ENCODE data around the gene PPDPF. TPM values are rescaled to one million over a fixed set of nuclear protein-coding genes. Genes with fewer than 3 reads are reported as not detected.

The PPDPF gene
- polyA plus RNA-seq, 2 of the 4 experiments (the other 2 are of a cell fraction), result 7.7 to 217 TPM

DNA sequence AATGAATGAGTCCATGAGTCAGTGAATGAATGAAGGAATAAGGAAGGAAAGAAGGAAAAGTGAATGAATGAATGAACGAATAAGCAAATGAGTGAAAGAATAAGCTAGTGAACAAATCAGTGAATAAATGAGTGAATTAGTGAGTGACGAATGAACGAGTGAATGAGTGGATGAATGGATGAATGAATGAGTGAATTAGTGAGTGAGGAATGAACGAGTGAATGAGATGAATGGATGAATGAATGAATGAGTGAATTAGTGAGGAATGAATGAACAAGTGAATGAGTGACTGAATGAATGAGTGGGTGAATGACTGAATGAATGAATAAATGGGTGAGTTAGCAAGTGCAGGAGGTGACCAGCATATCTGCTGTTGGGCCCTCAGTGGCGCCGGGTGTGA, 23.2 kb downstream of the PPDPF start:
- Histone ChIP-seq H3K27ac (no peak overlapping the region), H3K4me2 (no peak overlapping the region), H3K4me1 (peaks cover 14% of the 10 kb centered on the region), H3K9me3 (no peaks in the 10 kb centered on the region), H3K4me3 (no peak overlapping the region)
- ATAC-seq, result no peak
- no peak for DNase-seq (ENCODE audit: low read depth in 1 of 2, low spot score in 1 of 2)
- ChIA-PET POLR2A (interaction anchor here (0.6 kb wide), 1 partner anchor 407 kb away, joined by 5 read pairs; no protein-coding TSS in a partner anchor), CTCF (interaction anchor here (1.3 kb wide), 1 partner anchor 320 kb away, joined by 3 read pairs; no protein-coding TSS in a partner anchor)
- no peak for FAIRE-seq
- TF ChIP-seq GATA3 (IDR thresholded peaks at IDR 0.05; ENCODE audit: borderline replicate concordance) (no peak), MAFK (IDR thresholded peaks at IDR 0.05; ENCODE audit: partially characterized antibody) (no peak), ZFP36 (IDR thresholded peaks at IDR 0.05; ENCODE audit: borderline replicate concordance, partially characterized antibody) (no peak), SMC3 (IDR thresholded peaks at IDR 0.05) (no peak)
- 83% methylated on average over 6 of the region's 6 CpGs for WGBS (ENCODE audit: missing lambda C conversion rate)

DNA sequence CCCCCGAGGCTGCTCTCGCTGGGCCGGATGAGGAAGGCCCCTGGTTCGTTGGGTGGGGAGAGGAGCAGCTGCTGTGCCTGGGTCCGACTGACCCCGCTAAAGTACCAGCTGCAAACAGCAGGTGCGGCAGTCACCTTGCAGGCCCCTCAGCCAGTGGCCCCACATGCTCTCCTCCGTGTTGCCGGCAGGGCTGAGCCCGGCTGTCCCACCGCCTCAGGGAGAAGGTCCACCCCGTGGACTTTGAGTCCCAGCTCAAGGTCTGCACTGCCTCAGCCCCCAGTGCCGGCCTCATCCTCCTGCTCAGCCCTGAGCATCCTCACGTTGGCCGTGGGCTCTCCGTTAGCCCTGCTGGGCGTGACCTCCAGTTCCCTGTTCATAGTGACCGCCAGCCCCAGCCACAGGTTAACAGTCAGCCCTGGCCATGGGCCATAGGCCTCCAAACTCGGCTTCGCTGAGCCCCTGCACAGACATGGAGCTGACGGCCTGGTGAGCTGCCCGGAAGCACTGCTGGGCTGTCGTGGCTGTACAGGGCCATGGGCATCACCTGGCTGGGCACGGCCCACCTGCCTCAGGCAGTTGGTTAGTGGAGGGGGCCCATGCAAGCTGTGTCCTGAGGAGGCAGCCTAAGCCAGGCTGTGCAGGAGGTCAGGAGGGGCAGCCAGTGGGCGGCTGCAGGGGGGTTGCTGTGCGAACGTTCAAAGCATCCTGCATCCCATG, 23.8 kb downstream of the PPDPF start:
- no peak for DNase-seq (ENCODE audit: low read depth in 1 of 2, low spot score in 1 of 2)
- Histone ChIP-seq H3K4me2 (no peak overlapping the region), H3K4me1 (peaks cover 11% of the 10 kb centered on the region), H3K4me3 (no peak overlapping the region), H3K27ac (peak overlapping the region in 1 of 2 experiments; percentile 66; a peak in 1 of 6 replicates), H3K9me3 (no peaks in the 10 kb centered on the region)
- no peak for TF ChIP-seq TFCP2L1 (CRISPR knock-in tag; IDR thresholded peaks at IDR 0.05)
- no peak for TF ChIP-seq EP300 (IDR thresholded peaks at IDR 0.05)
- ChIA-PET POLR2A (interaction anchor here (0.7 kb wide), 1 partner anchor 321 kb away, joined by 3 read pairs; the partner anchor contains the start of gene TPD52L2), CTCF (interaction anchor here (0.7 to 1.3 kb wide), 2 partner anchors 123 to 319 kb away, joined by 3 read pairs; no protein-coding TSS in a partner anchor)
- FAIRE-seq, result no peak
- 78% methylated on average over 15 of the region's 27 CpGs for WGBS (ENCODE audit: missing lambda C conversion rate)
- ATAC-seq, result peak; percentile 1 to 14; a peak in 3 of 6 replicates

DNA sequence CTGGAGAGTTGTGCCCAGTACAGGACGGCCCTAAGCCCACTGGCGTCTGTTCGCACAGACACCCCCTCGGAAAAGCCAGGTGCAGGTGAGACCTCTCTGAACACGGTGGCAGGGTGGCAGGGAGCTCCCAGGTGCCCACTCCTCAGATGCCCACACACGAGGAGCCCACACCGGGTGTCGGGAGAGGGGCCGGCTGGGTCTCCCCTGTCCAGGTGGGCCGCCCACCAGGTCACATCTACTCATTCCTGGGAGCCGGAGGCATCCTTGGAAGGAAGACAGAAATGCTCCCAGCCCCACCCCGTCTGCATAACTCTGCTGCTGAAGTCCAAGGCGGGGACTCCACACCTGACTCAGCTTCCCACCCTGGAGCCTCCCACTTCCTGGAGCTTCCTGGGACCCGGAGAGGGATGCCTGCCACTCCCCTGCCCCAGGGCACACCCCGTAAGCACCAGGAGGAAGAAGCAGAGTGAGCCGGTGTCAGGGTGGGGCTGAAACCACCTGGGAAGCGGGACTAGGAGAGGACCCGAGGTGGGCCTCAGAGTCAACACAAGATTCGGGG, 24.5 kb downstream of the PPDPF start:
- FAIRE-seq (no peak), DNase-seq (ENCODE audit: low read depth in 1 of 2, low spot score in 1 of 2) (peak; percentile 75 to 78), ATAC-seq (peak; percentile 38 to 59)
- H3K27ac ChIP-seq, result peak overlapping the region in 1 of 2 experiments; percentile 66; a peak in 3 of 6 replicates
- peak overlapping the region; percentile 42; the same call in 2 of the 3 replicates for H3K4me2 ChIP-seq
- CTCF ChIA-PET, result interaction anchor here (1.0 to 3.3 kb wide), 3 partner anchors 7 to 429 kb away, joined by 3 to 22 read pairs (median 4); partner anchors contain the start of gene PTK6
- TF ChIP-seq MAFK (IDR thresholded peaks at IDR 0.05; ENCODE audit: partially characterized antibody) (peak; percentile 24), POLR2AphosphoS2 (conservative IDR thresholded peaks at IDR 0.05; ENCODE audit: low read length) (no peak)
- no peak overlapping the region for H3K4me3 ChIP-seq
- H3K4me1 ChIP-seq, result peaks cover 11% of the 10 kb centered on the region
- POLR2A ChIA-PET, result interaction anchor here (0.7 kb wide), 1 partner anchor 320 kb away, joined by 3 read pairs; the partner anchor contains the start of gene TPD52L2
- WGBS (ENCODE audit: missing lambda C conversion rate), result 57% methylated on average over 6 of the region's 19 CpGs
- H3K9me3 ChIP-seq, result no peaks in the 10 kb centered on the region

DNA sequence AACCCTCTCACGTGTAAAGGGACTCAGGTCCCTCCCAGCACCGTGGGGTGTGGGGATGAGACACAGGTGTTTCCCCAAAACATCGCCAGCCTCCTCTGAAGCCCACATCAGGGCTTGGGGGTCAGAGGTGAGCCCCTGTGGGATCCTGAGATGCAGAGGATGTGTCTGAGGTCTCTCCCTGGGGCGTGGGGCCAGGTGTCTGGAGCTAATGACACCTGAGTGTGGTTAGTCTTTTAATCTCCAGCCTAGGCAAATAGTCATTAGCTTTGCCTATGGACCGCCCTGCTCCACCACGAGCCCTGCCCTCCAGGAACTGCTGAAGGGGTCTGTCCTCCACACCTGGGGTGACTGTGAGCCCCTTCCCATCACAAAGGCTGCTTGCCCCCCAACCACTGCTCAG, 25.2 kb downstream of the PPDPF start:
- Histone ChIP-seq H3K9me3 (no peaks in the 10 kb centered on the region), H3K27ac (peak overlapping the region in 1 of 2 experiments; percentile 66; a peak in 1 of 6 replicates), H3K4me3 (no peak overlapping the region), H3K4me2 (no peak overlapping the region), H3K4me1 (peaks cover 11% of the 10 kb centered on the region)
- ChIA-PET POLR2A (no interaction called here), CTCF (interaction anchor here (1.0 to 3.3 kb wide), 3 partner anchors 8 to 428 kb away, joined by 4 to 22 read pairs (median 4); partner anchors contain the start of gene PTK6)
- DNase-seq (ENCODE audit: low read depth in 1 of 2, low spot score in 1 of 2) (no peak), ATAC-seq (no peak), FAIRE-seq (no peak)
- no peak for TF ChIP-seq NR3C1 (IDR thresholded peaks at IDR 0.05)
- no peak for TF ChIP-seq NFE2L2 (conservative IDR thresholded peaks at IDR 0.05; ENCODE audit: low read length)
- no peak for TF ChIP-seq POLR2A (IDR thresholded peaks at IDR 0.05; ENCODE audit: low read length)
- no peak for TF ChIP-seq ZSCAN20 (CRISPR knock-in tag; IDR thresholded peaks at IDR 0.05)
- TF ChIP-seq MYC (IDR thresholded peaks at IDR 0.05; ENCODE audit: borderline replicate concordance, low read length), result no peak
- TF ChIP-seq EHF (CRISPR knock-in tag; IDR thresholded peaks at IDR 0.05), result no peak
- TF ChIP-seq BHLHE40 (IDR thresholded peaks at IDR 0.05; ENCODE audit: low read depth, low read length), result no peak
- TF ChIP-seq PHF8 (IDR thresholded peaks at IDR 0.05; ENCODE audit: borderline replicate concordance, low read depth), result no peak
- no peak for TF ChIP-seq SREBF2 (IDR thresholded peaks at IDR 0.05)
- TF ChIP-seq CBX8 (IDR thresholded peaks at IDR 0.05), result no peak
- TF ChIP-seq, protein P1, sequence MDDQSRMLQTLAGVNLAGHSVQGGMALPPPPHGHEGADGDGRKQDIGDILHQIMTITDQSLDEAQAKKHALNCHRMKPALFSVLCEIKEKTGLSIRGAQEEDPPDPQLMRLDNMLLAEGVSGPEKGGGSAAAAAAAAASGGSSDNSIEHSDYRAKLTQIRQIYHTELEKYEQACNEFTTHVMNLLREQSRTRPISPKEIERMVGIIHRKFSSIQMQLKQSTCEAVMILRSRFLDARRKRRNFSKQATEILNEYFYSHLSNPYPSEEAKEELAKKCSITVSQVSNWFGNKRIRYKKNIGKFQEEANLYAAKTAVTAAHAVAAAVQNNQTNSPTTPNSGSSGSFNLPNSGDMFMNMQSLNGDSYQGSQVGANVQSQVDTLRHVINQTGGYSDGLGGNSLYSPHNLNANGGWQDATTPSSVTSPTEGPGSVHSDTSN (IDR thresholded peaks at IDR 0.05), result no peak
- TF ChIP-seq KDM1A (IDR thresholded peaks at IDR 0.05; ENCODE audit: low read depth), result no peak
- 48% methylated on average over 5 of the region's 6 CpGs for WGBS (ENCODE audit: missing lambda C conversion rate)

Measured in A549 (cell line).